T-helper 1 cell treated with Interleukin-12 subunit alpha and Interleukin-12 subunit beta and Interleukin-4 antibody, amounts not matched to agents 30 ng/mL and 1 ng/mL, for 36 hours (primary cell): ENCODE results near the gene SMARCAL1. TPM values are rescaled to one million over a fixed set of nuclear protein-coding genes. Genes with fewer than 3 reads are reported as not detected.

Experiments used
- intact Hi-C: fragments of 100-400 bp; cut with micrococcal nuclease; formaldehyde crosslinking; loops from one replicate; pipeline ENCODE4 v1.15.1; 2024
- total RNA-seq: library from RNA; stranded (reverse); gene quantifications from 2 replicates; pipeline ENCODE4 v1.2.3, GENCODE V29; 2022

SMARCAL1 gene
- total RNA-seq, 1 donor from 2014 or later: 29.6 TPM

DNA sequence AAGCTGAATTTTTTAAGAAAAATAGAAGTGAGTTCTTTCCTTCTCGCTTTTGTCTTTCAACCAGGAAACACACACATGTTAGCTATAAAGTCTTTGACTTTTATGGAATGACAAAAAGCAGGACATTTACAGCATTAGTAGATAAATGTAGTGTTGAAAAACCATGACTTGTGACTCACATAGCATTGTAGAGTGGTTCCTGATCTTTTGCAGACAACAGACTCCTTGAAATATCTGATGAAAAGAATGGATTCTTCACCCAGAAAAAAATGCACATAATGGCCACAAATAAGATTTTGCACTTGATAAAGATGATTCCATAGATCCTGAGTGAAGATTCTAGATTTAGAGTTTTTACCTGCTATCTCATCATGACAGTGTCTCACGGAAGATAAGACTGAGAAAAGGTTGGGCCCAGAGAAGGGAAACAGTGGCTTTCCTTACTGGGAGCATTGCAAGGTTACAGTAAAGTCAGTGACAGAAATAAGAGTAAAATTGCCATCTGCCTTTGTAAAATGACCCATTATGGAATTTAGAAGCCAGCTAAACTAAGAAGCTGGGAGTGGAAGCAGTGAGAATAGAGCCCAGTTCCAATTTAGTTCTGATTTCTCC lies 14.0 kb downstream of the SMARCAL1 start:
- intact Hi-C loops: no loop called here

DNA sequence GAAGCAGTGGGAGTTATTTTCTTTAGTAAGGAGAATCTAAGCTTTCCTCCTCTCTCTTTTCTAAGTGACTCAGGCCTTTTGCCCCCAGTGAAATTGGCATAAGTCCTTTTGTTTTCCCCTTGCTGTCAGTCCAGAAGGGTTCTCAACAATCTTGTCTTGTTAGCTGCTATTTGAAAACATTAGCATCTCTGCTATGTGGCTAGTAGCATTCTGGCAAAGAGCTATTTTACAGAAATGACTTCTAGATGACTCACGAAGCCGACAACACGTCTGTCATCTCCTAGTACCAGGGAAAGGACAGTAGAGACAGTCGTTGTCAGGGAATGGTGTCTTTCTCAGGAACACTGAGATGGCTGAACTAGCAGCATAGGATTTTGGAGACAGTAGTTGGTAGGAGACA lies 14.7 kb downstream of the SMARCAL1 start:
- intact Hi-C loops: no loop called here

DNA sequence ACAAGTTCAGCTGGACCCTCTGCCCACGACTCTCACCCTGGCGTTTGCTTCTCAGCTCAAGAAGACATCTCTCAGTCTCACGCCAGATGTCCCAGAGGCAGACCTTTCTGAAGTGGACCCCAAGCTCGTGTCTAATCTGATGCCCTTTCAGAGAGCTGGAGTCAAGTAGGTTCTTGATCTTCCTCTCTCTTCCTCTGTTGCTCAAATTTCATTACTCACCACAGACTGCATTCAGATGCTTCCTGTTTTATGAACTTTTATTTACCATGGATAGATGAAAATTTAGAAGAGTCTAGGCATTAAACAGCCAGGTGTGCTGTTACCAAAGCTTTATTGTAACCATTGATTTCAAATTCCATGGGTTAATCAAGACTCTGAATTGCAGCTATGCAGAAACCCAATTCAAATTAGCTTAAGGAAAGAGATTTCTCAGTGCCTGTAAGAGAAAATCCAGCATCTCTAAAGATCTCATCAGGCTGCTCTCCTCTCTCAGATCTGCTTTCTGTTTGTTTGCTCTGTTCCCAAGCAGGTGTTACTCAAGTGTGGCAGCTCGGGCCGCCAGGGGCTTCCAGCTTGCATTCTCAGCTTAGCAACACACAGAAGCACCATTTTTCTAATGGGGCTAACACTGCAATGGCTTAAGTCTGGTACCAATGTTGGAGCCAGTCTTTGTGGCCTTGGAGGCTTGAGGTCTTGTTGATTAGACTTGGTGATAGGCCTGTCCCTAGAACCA lies 16.5 kb downstream of the SMARCAL1 start:
- intact Hi-C loops: no loop called here

DNA sequence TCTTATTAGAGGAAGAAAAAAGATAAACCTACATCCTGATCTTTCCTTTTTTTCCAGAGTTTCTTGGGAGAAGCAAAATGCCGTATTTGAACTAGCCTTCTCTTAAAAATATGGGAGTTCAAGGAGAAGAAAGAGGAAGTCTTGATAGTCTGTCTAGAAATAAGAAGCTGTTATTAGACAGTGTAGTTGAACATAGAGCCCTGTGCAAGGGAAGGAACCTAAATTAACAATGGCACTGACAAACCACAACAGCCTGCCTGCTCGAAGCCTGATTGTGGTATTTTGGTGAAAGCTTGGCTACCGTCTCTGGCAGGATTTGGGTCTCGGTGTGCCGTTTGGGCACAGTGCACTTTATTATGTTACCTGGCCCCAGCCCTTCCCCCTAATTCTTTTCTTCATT lies 17.1 kb downstream of the SMARCAL1 start:
- intact Hi-C loops: no loop called here

DNA sequence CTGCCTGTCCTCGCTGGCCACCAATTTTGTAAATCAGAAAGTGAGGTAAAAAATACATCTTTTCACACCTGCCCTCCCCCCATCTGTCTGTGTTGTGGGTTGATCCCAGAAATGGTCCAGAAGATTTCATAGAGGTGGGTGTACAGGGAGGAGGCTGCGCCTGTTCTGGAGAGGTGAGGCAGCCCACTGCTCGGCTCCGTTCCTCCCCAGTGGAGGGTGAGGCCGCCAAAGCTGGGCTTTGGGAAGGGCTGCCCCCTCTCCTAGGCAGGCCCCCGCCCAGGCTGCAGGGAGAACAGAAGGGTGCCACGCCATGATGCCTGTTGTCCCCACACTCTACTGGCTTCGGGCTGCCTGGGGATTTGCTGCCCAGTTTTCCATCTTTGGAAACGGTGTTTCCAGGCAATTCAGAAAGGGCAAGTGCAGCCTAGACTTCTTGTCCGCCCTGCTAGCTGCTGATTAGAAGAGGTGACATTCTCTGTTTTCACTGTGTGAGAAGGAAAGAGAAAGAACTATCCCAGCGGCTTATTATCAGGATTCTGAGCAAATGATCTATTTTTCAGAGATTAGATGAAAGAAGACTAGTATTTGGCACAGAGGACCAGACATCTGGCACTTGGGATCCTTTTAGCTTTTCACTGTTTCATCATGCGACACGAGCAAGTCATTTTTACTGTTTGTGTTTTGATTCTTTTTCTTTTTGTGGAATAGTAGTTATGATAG lies 18.7 kb downstream of the SMARCAL1 start:
- intact Hi-C loops: no loop called here

DNA sequence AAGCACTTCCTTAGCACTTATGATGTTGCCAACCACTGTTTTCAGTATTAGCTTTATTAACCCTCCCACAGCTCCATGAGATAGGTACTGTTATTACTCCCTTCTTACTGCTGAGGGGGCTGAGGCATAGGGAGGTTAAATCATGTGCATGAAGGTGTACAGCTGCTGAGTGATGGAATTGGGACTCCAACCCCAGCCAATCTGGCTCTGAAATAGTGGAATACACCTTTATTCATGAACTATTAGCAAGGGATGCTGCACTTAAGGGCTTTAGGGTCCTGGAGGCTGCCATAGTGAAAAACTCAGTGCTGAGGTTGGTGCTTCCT lies 19.2 kb downstream of the SMARCAL1 start:
- intact Hi-C loops: no loop called here

DNA sequence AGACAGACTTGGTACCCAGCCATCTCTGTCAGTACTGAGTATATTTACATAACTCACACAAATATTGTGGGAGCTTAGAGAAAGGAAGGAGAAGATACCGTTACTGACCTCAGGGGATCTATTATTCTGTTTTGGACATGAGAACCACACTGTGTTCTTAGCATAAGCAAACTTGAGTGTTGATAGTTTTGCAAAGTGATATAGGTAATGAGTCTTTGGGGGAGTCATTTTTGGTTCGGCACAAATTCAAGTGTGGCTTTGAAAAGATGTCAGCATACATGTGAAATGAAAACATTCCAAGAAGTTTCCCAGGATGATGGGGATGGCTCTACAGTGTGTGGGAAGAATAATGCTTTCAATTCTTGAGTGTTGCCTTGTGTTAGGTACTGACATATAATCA lies 24.1 kb downstream of the SMARCAL1 start:
- intact Hi-C loops: no loop called here

DNA sequence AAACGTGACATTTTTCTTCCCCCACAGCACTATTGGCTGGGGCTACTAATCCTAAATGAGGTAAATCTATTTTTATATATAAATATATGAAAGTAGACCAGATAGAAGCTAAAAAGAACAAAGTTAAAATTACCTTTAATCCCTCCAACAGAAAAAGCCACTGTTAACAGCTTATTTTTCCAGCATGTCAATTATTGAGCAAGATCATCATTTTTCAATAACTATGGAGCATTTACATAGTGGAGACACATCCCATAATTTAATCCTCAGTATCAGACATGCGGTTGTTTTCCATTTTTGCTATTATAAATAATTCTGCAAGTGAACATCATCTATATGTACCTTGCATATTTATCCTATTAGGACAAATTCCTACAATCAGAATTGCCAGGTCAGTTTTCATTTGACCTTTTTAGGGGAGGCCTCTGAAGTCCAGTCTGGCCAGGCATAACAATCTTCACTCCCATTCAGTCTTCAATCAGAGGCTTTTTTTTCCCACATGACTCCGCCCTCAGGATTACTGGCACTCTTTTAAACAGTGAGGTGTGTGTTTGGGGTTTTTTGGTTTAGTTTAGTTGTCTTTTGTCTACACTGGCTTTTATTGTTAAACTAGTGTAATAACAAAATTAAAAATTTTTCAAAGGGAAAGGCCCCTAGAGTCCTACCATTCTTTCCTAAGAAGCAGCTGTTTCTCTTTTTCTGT lies 29.2 kb downstream of the SMARCAL1 start:
- intact Hi-C loops: no loop called here

DNA sequence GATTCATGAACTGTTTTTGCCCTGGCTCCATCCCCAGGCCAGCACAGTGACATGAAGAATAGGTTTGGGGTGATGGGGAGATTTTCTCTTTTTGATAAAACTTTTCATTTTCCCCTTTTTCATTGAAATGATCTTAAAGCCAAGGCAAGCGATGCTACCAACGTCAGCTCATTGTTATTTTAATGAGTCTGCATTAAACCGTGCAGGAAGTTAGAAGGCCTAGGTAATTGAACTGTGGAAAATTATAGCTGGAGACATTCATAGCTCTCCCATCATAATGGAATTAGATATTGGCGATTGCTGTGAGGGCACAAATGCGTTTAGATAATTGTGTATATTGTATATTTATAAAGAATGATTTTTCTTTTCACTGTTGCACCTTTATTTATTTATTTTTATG lies 33.2 kb downstream of the SMARCAL1 start:
- intact Hi-C loops: no loop called here

DNA sequence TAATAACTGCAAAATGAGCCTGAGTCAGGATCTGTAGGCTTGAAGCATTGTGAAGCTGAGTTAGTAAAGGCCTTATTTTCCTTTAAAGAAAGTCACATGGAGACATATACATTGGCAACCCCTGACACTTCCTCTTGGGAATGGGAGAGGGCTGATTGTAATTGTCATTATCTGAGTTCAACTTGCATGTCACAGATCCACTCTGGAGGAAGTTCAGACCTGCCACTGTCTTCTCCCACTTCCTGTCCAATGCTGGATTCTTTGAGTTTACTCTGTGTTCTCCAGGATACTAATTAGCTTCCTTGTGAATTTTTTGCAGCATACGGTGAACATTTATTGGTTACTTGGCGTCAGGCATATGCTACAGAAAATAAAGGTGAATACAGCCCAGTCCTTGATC lies 34.1 kb downstream of the SMARCAL1 start:
- intact Hi-C loops: no loop called here

DNA sequence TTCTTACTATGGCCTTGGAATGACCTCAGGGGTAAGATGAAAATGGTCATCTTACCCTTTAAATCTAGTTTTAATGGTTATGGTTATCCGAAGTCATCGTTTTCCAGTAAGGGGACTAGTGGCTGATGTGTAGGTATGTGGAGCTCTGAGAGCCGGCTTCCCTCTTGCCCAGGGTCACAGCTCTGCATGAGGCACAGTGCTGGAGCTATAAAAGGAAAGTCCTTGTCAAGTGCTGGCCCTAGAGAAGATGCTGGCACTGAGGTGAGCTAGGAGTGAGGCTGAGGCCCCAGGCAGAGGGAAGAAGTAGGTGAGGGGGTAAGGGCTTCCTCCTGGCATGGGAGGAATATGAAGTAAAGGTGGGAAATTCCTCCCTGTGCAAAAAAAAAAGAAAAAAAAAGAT lies 35.0 kb downstream of the SMARCAL1 start:
- intact Hi-C loops: no loop called here

DNA sequence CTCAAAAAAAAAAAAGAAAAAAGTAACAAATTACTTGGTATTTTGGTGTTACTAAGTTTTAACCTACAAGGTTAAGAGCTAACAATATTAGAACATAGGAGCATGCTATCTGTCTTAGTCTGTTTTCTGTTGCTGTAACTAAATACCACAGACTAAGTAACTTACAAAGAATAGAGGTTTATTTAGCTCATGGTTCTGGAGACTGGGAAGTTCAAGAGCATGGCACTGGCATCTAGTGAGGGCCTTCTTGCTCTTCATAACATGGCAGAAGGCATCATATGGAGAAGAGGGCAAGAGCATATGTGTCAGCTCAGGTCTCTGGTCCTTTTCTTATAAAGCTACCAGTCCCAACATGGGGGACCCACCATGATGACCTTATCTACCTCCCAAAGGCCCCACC lies 36.5 kb downstream of the SMARCAL1 start:
- intact Hi-C loops: no loop called here

DNA sequence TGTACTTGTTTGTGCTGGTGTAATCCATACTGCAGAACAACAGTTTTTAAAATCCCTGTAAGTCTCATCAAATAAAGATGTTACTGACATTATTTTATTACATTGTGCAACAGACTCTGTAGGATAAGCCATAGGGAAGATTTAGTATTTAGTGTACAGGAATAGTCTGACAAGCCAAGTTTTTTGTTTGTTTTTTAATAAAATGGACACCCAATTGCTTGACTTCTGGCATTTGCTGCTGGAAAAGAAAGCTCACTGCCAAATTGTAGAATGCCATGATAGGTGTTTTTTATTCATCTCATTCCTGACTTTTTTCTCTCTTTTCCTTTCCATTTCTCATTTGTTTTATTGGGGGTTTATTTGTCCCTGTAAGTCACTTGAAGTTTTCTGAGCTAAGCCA lies 38.1 kb downstream of the SMARCAL1 start:
- intact Hi-C loops: no loop called here

DNA sequence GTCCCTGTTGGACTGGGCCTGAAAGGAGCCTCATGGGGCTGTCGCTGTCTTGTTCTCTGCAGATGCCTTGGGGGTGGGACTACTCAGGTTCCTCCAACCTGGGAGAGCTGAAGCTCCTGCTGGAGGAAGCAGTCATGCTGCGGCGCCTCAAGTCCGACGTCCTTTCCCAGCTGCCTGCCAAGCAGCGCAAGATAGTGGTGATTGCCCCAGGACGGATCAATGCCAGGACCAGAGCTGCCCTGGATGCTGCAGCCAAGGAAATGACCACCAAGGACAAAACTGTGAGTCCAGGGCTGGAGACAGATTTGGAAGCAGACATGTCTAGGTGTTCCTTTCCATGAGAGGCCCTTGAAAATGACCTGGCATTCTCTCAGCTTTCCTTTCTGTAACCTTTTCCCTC lies 38.5 kb downstream of the SMARCAL1 start:
- intact Hi-C loops: no loop called here

DNA sequence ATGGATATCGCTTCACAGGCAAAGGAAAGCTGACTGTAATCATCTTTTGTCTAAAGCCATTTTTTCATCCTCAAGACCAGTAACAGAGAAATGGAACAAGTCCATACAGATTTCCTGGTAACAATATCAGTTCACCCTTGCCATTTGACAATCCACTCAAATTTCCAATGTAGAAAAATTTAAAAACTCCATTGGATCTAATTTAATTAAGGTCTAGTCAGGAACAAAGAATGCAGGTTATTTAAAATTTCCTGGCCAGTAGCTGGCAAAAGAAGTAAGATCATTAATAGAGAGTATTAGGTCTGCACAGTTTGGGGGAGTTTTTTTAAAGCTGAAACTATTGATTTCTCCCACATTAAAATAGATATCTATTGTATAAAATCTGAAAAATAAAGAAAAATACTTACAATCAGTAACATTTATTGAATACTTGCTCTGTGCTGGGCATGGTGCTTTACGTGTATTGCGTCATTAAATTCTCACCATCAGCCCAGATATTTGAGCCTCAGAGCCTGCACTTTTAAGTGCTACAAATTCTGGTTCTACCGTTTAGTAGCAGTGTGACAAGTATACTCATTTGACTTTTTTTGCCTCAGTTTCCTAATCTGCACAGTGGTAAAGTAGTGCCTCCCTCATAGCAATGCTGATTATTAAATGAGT lies 41.8 kb downstream of the SMARCAL1 start:
- intact Hi-C loops: no loop called here

DNA sequence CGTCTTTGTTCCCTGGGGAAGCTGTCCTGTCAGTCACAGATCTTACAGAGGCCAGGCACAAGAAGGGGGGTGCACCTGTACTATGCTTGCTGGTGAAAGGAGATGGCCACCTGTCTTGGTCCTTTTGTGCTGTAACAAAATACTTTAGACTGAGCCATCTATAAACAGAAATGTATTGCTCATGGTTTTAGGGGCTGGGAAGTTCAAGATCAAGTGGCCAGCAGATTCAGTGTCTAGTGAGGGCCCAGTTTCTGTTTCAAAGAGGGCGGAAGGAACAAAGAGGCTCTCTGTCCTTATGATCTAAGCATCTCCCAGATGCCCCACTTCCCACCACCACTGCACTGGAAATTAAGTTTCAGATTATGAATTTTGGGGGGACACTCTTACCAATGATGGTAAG lies 50.9 kb downstream of the SMARCAL1 start:
- intact Hi-C loops: no loop called here

DNA sequence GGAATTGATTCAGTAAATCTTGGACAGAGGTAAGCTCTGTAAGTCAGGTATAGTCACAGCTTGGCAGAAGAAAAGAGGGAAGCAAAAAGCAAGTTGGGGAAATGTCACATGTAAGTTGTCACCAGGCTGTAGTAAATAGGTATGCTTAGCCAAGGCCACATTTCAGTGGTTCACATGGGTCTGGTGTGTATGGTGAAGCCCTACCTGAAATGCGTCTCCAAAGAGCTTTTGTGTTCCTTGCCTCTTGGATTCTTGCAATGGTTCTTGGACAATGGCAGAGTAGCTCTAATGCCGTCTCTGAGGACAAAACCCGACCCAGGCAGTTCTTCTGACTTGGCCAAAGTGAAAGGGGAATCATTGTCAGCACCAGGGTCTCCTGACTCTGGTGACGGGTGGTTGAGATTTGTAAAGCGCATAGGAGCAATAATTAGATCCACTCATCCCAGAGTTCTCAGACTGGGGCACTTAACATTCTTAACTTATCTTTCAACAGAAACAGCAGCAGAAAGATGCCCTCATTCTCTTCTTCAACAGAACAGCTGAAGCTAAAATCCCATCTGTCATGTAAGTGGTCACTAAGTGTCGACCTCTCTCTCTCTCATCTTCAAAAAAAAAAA lies 51.9 kb downstream of the SMARCAL1 start:
- intact Hi-C loops: no loop called here

DNA sequence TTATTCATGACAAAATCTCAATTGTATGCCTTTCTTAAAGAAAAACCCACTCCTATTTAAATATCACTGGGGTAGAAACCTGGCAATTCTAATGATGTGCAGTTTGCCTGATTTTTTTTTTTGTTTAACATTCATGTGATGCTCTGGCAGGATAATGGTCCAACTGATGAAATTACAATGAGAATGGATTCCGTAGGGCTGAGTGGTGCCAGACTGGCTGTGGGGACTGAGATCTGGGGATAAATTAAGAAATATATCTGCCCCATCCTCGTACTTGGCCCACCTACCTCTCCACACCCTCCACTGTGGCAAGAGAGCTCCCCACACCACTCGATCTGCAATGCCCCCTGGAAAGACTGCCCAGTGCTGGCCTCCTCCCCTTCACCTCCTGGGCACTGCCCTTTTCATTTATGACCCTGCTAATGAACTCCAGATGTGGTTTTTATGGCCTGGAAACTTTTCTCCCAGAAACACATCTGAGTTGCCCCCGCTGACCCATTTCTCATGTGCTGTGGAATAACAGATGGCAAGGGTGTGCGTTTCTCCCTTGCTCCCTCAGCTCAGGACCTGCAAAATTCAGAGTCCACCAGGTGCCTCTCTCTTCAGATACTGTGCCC lies 53.4 kb downstream of the SMARCAL1 start:
- intact Hi-C loops: no loop called here

DNA sequence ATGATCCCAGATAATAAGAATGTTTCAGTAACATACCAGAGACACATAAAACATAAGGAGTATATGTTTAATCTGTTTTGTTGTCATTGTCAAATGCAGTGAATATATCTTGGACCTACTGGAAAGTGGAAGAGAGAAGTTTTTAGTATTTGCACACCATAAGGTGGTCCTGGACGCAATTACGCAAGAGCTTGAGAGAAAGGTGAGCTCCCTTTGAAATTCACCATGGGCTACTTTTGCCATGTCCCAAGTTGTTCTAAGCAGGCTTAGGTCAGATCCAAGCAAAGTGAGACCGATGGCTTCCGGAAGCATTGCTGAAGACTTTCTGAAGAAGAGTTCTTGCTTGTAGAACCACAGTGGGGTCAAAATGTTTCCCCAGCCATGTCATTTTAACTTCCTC lies 55.6 kb downstream of the SMARCAL1 start:
- intact Hi-C loops: no loop called here

DNA sequence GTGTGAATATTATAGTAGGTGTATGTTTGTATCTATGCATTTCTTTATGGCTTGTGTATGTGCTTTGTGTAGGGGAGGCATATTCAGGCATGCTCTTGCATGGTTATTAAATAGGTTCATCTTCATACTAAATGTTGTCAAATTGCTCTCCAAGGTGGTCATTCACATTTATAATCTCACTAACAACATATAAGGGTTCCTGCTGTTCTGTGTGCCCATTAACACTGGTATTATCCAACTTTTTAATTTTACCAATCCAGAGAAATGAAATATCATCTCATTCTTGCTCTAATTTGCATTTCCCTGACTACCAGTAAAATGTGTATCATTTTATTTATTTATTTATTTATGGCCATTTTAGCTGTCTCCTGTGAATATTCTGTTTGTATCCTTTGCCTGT lies 57.4 kb downstream of the SMARCAL1 start:
- intact Hi-C loops: no loop called here

DNA sequence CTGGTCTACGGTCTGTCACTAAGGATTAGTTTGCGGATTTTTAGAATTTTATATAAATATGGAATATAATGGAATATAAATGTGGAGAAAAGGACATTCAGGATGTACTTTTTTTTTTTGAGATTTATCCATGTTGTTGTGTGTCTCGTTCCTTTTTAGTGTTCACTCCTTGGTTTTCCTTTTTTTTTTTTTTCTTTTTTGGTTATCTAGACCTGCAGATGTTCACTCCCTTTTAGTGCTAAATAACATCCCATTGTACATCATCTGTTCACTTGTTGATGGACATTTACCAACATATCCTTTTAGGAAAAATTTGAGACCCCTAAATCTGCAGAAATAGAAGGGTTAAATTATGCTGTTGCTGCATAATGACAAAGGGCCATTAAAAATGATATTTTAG lies 60.9 kb downstream of the SMARCAL1 start:
- intact Hi-C loops: no loop called here
